GM23248 (cell line): ENCODE data around the gene KIR2DL1. TPM values are rescaled to one million over a fixed set of nuclear protein-coding genes. Genes with fewer than 3 reads are reported as not detected.
"Not testable (repeated sequence)": the region's sequence is repeated elsewhere in the genome, so short reads cannot be mapped to it uniquely, and the experiment has no call there.

Experiments used
- DNase-seq: peaks from one replicate; pipeline ENCODE4 v3.0.0-alpha.2; 2015
- H2AFZ ChIP-seq: fragments of 200-600 bp; sonication (generic); 2 replicates; pipeline ENCODE4 v1.6.1; 2016; ENCODE audit warnings: antibody characterized with exemption
- H3F3A ChIP-seq: fragments of 200-600 bp; sonication (generic); 2 replicates; pipeline ENCODE4 v1.6.1; 2016; ENCODE audit warnings: mild to moderate bottlenecking, antibody characterized with exemption, mixed run types; ENCODE audit not compliant: insufficient read depth
- H3K27ac ChIP-seq: fragments of 200-600 bp; sonication (generic); 2 replicates; pipeline ENCODE4 v1.5.1; 2016; ENCODE audit warnings: mild to moderate bottlenecking
- H3K27me3 ChIP-seq: fragments of 200-600 bp; sonication (generic); replicated peaks from 2 replicates; pipeline ENCODE4 v1.6.1; 2016; ENCODE audit warnings: mild to moderate bottlenecking; ENCODE audit not compliant: insufficient read depth
- H3K36me3 ChIP-seq: fragments of 200-600 bp; sonication (generic); 2 replicates; pipeline ENCODE4 v1.6.1; 2016; ENCODE audit warnings: low read depth, mild to moderate bottlenecking
- H3K4me1 ChIP-seq: fragments of 200-600 bp; sonication (generic); 2 replicates; pipeline ENCODE4 v1.6.1; 2016; ENCODE audit warnings: mild to moderate bottlenecking; ENCODE audit not compliant: insufficient read depth
- H3K4me2 ChIP-seq: fragments of 200-600 bp; sonication (generic); one replicate; pipeline ENCODE4 v1.6.1; 2016; ENCODE audit warnings: mild to moderate bottlenecking; ENCODE audit not compliant: unreplicated experiment
- H3K4me3 ChIP-seq: fragments of 200-600 bp; sonication (generic); 2 replicates; pipeline ENCODE4 v1.5.1; 2016; ENCODE audit warnings: mild to moderate bottlenecking
- H3K79me2 ChIP-seq: fragments of 200-600 bp; sonication (generic); 2 replicates; pipeline ENCODE4 v1.6.1; 2016; ENCODE audit warnings: mild to moderate bottlenecking; ENCODE audit not compliant: insufficient read depth
- H3K9ac ChIP-seq: fragments of 200-600 bp; sonication (generic); 2 replicates; pipeline ENCODE4 v1.6.1; 2016; ENCODE audit warnings: mild to moderate bottlenecking
- H3K9me2 ChIP-seq: fragments of 200-600 bp; sonication (generic); 2 replicates; pipeline ENCODE4 v1.6.1; 2016; ENCODE audit warnings: mixed run types, mild to moderate bottlenecking, moderate library complexity; ENCODE audit not compliant: insufficient read depth
- H3K9me3 ChIP-seq: fragments of 200-600 bp; sonication (generic); one replicate; pipeline ENCODE4 v1.6.1; 2017; ENCODE audit warnings: low read depth
- H4K20me1 ChIP-seq: fragments of 200-600 bp; sonication (generic); 2 replicates; pipeline ENCODE4 v1.6.0; 2016; ENCODE audit not compliant: insufficient read depth
- EZH2 ChIP-seq: fragments of 200-600 bp; sonication (generic); IDR thresholded peaks from 2 replicates; pipeline ENCODE4 v1.6.1; 2018; ENCODE audit warnings: antibody characterized with exemption, mild to moderate bottlenecking; ENCODE audit not compliant: insufficient read depth, poor library complexity, severe bottlenecking
- EZH2phosphoT487 ChIP-seq: fragments of 200-600 bp; sonication (generic); IDR thresholded peaks from 2 replicates; pipeline ENCODE4 v1.6.1; 2018; ENCODE audit warnings: antibody characterized with exemption, moderate library complexity, mild to moderate bottlenecking, low read depth; ENCODE audit not compliant: insufficient read depth
- WGBS, 2 experiments: methylation state at CpG; one replicate each; pipeline ENCODE4 v1.1.6; 2015 to 2017; ENCODE audit warnings: low lambda C conversion rate in 2 of 2, low coverage in 1 of 2; ENCODE audit errors: missing lambda C conversion rate in 2 of 2; 5-methylcytosine and 5-hydroxymethylcytosine counted together
- in situ Hi-C: fragments of 300-500 bp; cut with MboI; formaldehyde crosslinking; loops from 2 replicates; pipeline ENCODE4 v1.15.0; 2020
- polyA plus RNA-seq: library from polyadenylated mRNA; unstranded; fragments of >200 nt; fragmentation: Nextera tagmentation; extraction: Ambion mirVana; gene quantifications from 2 replicates; pipeline ENCODE4 v1.2.1, GENCODE V29; 2016
- total RNA-seq: library from RNA; depleted of rRNA; stranded (reverse); fragments of >200 nt; shearing (Covaris generic); gene quantifications from 2 replicates; pipeline ENCODE4 v1.2.3, GENCODE V29; 2014

Gene KIR2DL1
- total and polyA plus RNA-seq, 2 experiments from 2014 or later: not detected

- Histone ChIP-seq H3K36me3 (no peaks in the 10 kb centered on the region), H3K9me3 (no peaks in the 10 kb centered on the region), H3K79me2 (no peaks in the 10 kb centered on the region), H2AFZ (no peak overlapping the region), H3K9ac (no peak overlapping the region), H3K9me2 (no peaks in the 10 kb centered on the region), H3K27me3 (no peaks in the 10 kb centered on the region), H3K4me3 (no peak overlapping the region), H3K27ac (no peak overlapping the region), H3F3A (no peaks in the 10 kb centered on the region), H3K4me2 (no peak overlapping the region), H3K4me1 (no peaks in the 10 kb centered on the region), H4K20me1 (no peaks in the 10 kb centered on the region)
- TF ChIP-seq EZH2 (no peak), EZH2phosphoT487 (no peak)
- in situ Hi-C loops: no loop called here
- 11 to 16% methylated on average over 3 of the region's 3 CpGs for WGBS, 2 experiments
- DNase-seq: no peak
Observed at GRCh38 chr19:54728167-54728566, 41.4 kb upstream of the KIR2DL1 start.

- H3K4me1 ChIP-seq: no peaks in the 10 kb centered on the region
Observed at GRCh38 chr19:54729416-54730188, 40.0 kb upstream of the KIR2DL1 start.

DNA sequence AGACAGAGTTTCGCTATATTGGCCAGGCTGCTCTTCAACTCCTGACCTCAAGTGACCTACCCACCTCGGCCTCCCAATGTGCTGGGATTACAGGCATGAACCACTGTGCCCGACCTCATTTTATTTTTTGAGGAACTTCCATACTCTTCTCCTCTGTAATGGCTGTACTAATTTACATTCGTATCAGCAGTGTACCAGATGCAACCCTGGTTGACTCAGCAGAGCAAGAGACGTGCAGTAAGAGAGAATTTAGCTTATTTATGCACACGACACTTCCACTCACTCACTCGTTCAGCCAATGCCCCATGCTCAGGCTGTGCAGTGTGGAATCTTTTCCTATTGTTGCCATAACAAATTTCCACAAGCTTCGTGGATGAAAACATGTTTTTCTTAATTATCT lies 38.4 kb upstream of the KIR2DL1 start:
- no peaks in the 10 kb centered on the region for H4K20me1 ChIP-seq
- no peaks in the 10 kb centered on the region for H3K9me2 ChIP-seq
- H3K9me3 ChIP-seq: no peaks in the 10 kb centered on the region
- H3K4me2 ChIP-seq: no peak overlapping the region
- in situ Hi-C loops: no loop called here
- TF ChIP-seq EZH2phosphoT487 (no peak), EZH2 (no peak)
- H3K79me2 ChIP-seq: no peaks in the 10 kb centered on the region
- H3K27ac ChIP-seq: no peak overlapping the region
- H3K4me3 ChIP-seq: no peak overlapping the region
- no peaks in the 10 kb centered on the region for H3K36me3 ChIP-seq
- no peaks in the 10 kb centered on the region for H3K4me1 ChIP-seq
- 8 to 9% methylated on average over 8 of the region's 8 CpGs for WGBS, 2 experiments
- DNase-seq: no peak
- no peaks in the 10 kb centered on the region for H3F3A ChIP-seq
- no peak overlapping the region for H3K9ac ChIP-seq
- no peak overlapping the region for H2AFZ ChIP-seq
- no peaks in the 10 kb centered on the region for H3K27me3 ChIP-seq

More at GRCh38 chr19:54729416-54730188, 40.0 kb upstream of the KIR2DL1 start:
- Histone ChIP-seq H3K36me3 (no peaks in the 10 kb centered on the region), H3K9ac (no peak overlapping the region), H3K4me2 (no peak overlapping the region), H3K27me3 (no peaks in the 10 kb centered on the region), H3F3A (no peaks in the 10 kb centered on the region), H3K9me2 (no peaks in the 10 kb centered on the region), H3K79me2 (no peaks in the 10 kb centered on the region), H2AFZ (no peak overlapping the region), H3K9me3 (no peaks in the 10 kb centered on the region), H4K20me1 (no peaks in the 10 kb centered on the region), H3K4me3 (no peak overlapping the region), H3K27ac (no peak overlapping the region)
- DNase-seq: no peak
- in situ Hi-C loops: no loop called here
- TF ChIP-seq EZH2 (no peak), EZH2phosphoT487 (no peak)
- WGBS, 2 experiments: 21 to 23% methylated on average over 14 to 15 of the region's 15 CpGs

DNA sequence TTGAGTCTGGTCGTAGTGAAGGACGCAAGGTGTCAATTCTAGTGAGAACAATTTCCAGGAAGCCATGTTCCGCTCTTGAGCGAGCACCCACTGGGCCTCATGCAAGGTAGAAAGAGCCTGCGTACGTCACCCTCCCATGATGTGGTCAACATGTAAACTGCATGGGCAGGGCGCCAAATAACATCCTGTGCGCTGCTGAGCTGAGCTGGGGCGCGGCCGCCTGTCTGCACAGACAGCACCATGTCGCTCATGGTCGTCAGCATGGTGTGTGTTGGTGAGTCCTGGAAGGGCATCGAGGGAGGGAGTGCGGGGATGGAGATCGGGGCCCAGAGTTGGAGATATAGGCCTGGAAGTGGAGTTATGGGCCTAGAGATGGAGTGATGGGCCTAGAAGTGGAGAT lies 31.3 kb upstream of the KIR2DL1 start, which contains the start of gene KIR2DL3:
Gene KIR2DL3, plus strand, starts transcription at position 208 of the 400 bp plus-strand sequence. Its CDS starts 33 bp downstream, at position 241.
- H3K9me3 ChIP-seq, in situ Hi-C loops, H3K4me1 ChIP-seq, H3K79me2 ChIP-seq, DNase-seq, H4K20me1 ChIP-seq, H2AFZ ChIP-seq, H3K4me3 ChIP-seq, H3K27ac ChIP-seq, H3K9ac ChIP-seq, H3K9me2 ChIP-seq, H3K27me3 ChIP-seq, H3K4me2 ChIP-seq, H3K36me3 ChIP-seq, H3F3A ChIP-seq: not testable (repeated sequence)
- WGBS, 2 experiments: 47 to 50% methylated on average over 16 of the region's 16 CpGs

- H3K27me3 ChIP-seq: no peaks in the 10 kb centered on the region
- no peaks in the 10 kb centered on the region for H3F3A ChIP-seq
- no peaks in the 10 kb centered on the region for H3K9me2 ChIP-seq
- no peaks in the 10 kb centered on the region for H3K79me2 ChIP-seq
- no peak overlapping the region for H2AFZ ChIP-seq
- no peak overlapping the region for H3K4me3 ChIP-seq
- H3K9ac ChIP-seq: no peak overlapping the region
- WGBS, 2 experiments: 11% methylated on average over 1 of the region's 1 CpG; no CpG with 5 or more reads in 1 of the 2 experiments
- DNase-seq: no peak
- H3K9me3 ChIP-seq: no peaks in the 10 kb centered on the region
- TF ChIP-seq EZH2 (no peak), EZH2phosphoT487 (no peak)
- in situ Hi-C loops: no loop called here
- no peaks in the 10 kb centered on the region for H4K20me1 ChIP-seq
- no peak overlapping the region for H3K27ac ChIP-seq
- no peaks in the 10 kb centered on the region for H3K4me1 ChIP-seq
- H3K36me3 ChIP-seq: no peaks in the 10 kb centered on the region
- H3K4me2 ChIP-seq: no peak overlapping the region
Observed at GRCh38 chr19:54738715-54739114, 30.9 kb upstream of the KIR2DL1 start.
